ENCODE data around the gene MT1B.

MT1B gene

DNA sequence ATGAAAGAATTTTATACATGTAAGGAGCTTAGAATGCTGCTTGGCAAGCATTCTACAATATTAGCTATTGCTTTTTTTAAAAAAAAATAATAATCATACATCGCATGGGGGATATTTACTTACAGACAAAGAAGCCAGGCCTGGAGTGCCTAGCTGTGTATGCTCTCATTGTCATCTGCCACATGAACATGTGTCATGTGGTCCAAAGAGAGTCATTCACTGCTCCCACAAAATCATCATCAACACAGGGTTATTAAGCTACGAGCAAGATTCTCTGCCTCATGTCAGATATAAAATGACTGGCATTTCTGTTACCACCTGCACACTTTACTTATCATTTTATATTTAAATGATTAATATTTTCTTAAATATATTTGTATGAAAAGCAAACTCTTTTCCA, 28.0 kb upstream of the MT1B start:
- no peak overlapping the region for H2BK5ac ChIP-seq (ENCODE audit: low read depth, low read length, poor library complexity, severe bottlenecking)
- no peak overlapping the region for H3K9ac ChIP-seq (ENCODE audit: low read length)
- peaks cover 1% of the 10 kb centered on the region for H3K79me1 ChIP-seq (replicated peaks; ENCODE audit: low read length, poor library complexity, severe bottlenecking)
- H3K36me3 ChIP-seq (ENCODE audit: control insufficient read depth in 1 of 2, insufficient read depth in 2 of 2, low read depth in 1 of 2, low read length in 2 of 2): no peaks in the 10 kb centered on the region
- WGBS: 100% methylated on average over 1 of the region's 2 CpGs
- no peaks in the 10 kb centered on the region for H3K9me3 ChIP-seq (ENCODE audit: control insufficient read depth, low read length)
- DNase-seq: no peak
- H3K4me2 ChIP-seq (ENCODE audit: low read length, poor library complexity, severe bottlenecking): no peak overlapping the region
- no peak overlapping the region for H3K4ac ChIP-seq (ENCODE audit: low read depth in 1 of 2, low read length in 2 of 2)
- no peak overlapping the region for H3K23ac ChIP-seq (ENCODE audit: low read length in 2 of 2)
- no peaks in the 10 kb centered on the region for H3K27me3 ChIP-seq (ENCODE audit: control insufficient read depth in 1 of 2, insufficient read depth in 1 of 2, low read length in 2 of 2)
- no peak overlapping the region for H2BK15ac ChIP-seq (ENCODE audit: low read depth, poor library complexity, severe bottlenecking)
- peak overlapping the region in 1 of 2 experiments; percentile 47 for H2BK12ac ChIP-seq (ENCODE audit: low read length in 2 of 2)
- H2BK120ac ChIP-seq (ENCODE audit: low read depth, low read length): no peak overlapping the region
- H3K4me3 ChIP-seq (ENCODE audit: insufficient read depth in 1 of 2, low read depth in 1 of 2, low read length in 2 of 2): no peak overlapping the region
- H4K91ac ChIP-seq (ENCODE audit: low read length): no peak overlapping the region
- no peak overlapping the region for H3K14ac ChIP-seq (ENCODE audit: low read length in 2 of 2)
- H2AK5ac ChIP-seq (ENCODE audit: low read length, severe bottlenecking): no peak overlapping the region
- no peak overlapping the region for H3K27ac ChIP-seq (ENCODE audit: low read length, poor library complexity, severe bottlenecking)
- H3K4me1 ChIP-seq (ENCODE audit: control insufficient read depth, insufficient read depth, low read depth, low read length): peaks cover 22% of the 10 kb centered on the region
- H3K18ac ChIP-seq (ENCODE audit: low read depth in 1 of 2, low read length in 2 of 2): no peak overlapping the region
- no peak overlapping the region for H2AFZ ChIP-seq (ENCODE audit: low read depth, low read length)
- no peak overlapping the region for H4K8ac ChIP-seq (ENCODE audit: low read length)

DNA sequence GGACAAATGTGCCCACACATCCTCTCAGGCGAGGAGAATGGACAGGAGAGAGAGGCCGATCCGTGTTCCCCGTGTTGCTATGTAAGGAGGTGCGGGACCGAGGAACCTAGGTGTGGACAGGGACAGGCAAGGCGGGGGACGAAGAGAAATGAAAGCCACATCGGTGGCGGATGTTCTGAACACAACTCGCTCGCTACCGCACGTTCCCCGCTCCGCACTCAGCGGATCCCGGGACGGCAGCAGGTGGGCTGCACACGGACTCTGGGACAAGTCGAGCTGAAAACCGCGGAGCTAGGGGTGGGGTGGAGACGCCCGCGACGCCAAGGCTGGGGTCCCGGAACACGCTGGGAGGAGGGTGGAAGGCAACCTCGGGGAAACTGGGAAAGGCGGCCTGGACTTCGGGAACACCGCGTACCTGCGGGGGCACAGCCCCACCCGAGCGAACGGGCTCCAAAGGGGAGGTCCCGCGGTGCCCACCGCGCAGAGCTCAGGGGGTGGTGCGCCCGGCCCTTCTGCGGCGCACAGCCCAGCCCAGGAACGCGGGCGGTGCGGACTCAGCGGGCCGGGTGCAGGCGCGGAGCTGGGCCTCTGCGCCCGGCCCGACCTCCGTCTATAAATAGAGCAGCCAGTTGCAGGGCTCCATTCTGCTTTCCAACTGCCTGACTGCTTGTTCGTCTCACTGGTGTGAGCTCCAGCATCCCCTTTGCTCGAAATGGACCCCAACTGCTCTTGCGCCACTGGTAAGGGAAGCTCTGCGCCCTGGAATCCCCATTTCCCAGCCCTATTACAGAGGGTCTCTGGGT, 26.3 kb upstream of the MT1B start, which contains the start of gene MT1E:
MT1E (plus strand) TSS at position 642 of the 803 bp plus-strand sequence; CDS start at position 713, 71 bp downstream.
- Histone ChIP-seq H3K4me2 (ENCODE audit: low read length, poor library complexity, severe bottlenecking) (peak within 1 kb of the TSS; percentile 76), H3K79me1 (replicated peaks; ENCODE audit: low read length, poor library complexity, severe bottlenecking) (no peaks in the 10 kb centered on the region), H3K9ac (ENCODE audit: low read length) (peak within 1 kb of the TSS; percentile 94), H2AK5ac (ENCODE audit: low read length, severe bottlenecking) (peak within 1 kb of the TSS; percentile 61), H3K27me3 (ENCODE audit: control insufficient read depth in 1 of 2, insufficient read depth in 1 of 2, low read length in 2 of 2) (no peaks in the 10 kb centered on the region), H3K4me3 (ENCODE audit: insufficient read depth in 1 of 2, low read depth in 1 of 2, low read length in 2 of 2) (peak within 1 kb of the TSS; percentile 61 to 81), H2BK12ac (ENCODE audit: low read length in 2 of 2) (peak within 1 kb of the TSS; percentile 91 to 92), H2BK120ac (ENCODE audit: low read depth, low read length) (peak within 1 kb of the TSS; percentile 96), H3K4me1 (ENCODE audit: control insufficient read depth, insufficient read depth, low read depth, low read length) (peaks cover 22% of the 10 kb centered on the region), H3K36me3 (ENCODE audit: control insufficient read depth in 1 of 2, insufficient read depth in 2 of 2, low read depth in 1 of 2, low read length in 2 of 2) (no peaks in the 10 kb centered on the region), H3K18ac (ENCODE audit: low read depth in 1 of 2, low read length in 2 of 2) (peak within 1 kb of the TSS; percentile 92 to 97), H3K27ac (ENCODE audit: low read length, poor library complexity, severe bottlenecking) (peak within 1 kb of the TSS; percentile 72), H3K4ac (ENCODE audit: low read depth in 1 of 2, low read length in 2 of 2) (peak within 1 kb of the TSS; percentile 84 to 93), H2BK5ac (ENCODE audit: low read depth, low read length, poor library complexity, severe bottlenecking) (peak within 1 kb of the TSS; percentile 36), H3K9me3 (ENCODE audit: control insufficient read depth, low read length) (no peaks in the 10 kb centered on the region), H4K8ac (ENCODE audit: low read length) (peak within 1 kb of the TSS; percentile 94), H2BK15ac (ENCODE audit: low read depth, poor library complexity, severe bottlenecking) (peak within 1 kb of the TSS; percentile 88), H4K91ac (ENCODE audit: low read length) (peak within 1 kb of the TSS; percentile 97), H2AFZ (ENCODE audit: low read depth, low read length) (peak within 1 kb of the TSS; percentile 68), H3K23ac (ENCODE audit: low read length in 2 of 2) (peak within 1 kb of the TSS in 1 of 2 experiments; percentile 34), H3K14ac (ENCODE audit: low read length in 2 of 2) (peak within 1 kb of the TSS in 1 of 2 experiments; percentile 96)
- WGBS: 2% methylated on average over 60 of the region's 62 CpGs
- peak; percentile 84 for DNase-seq

DNA sequence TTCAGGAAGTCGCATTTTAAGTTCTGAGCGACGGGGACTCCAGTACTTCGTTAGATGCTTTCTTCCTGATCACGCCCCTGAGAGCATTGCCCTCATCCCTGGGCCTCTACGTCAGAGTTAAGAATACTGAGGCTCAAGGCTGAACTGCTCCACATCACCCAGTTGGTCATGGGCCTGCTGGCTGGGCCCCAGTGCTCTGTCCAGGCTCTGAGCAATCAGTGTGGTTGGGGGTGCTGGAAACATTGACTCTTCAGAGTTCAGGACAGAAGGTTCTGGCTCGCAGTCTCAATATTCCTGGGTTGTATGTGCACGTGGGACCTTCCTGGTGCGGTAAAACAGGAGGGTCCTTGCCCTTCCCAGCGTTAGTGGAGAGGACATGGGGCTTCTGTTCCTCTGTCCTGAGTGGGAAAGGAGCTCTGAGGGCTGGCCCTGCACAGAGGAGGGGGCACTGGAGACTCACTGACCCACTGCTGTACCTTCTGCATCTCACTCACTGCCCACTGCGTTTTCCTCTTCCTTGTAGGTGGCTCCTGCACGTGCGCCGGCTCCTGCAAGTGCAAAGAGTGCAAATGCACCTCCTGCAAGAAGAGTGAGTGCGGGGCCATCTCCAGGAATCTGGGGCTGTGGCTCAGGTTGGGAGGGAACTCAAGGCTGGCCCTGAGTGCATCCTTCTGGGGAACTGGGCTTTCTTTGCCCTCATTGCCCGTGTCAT, 25.6 kb upstream of the MT1B start:
- peak overlapping the region; percentile 82 to 90 for H3K18ac ChIP-seq (ENCODE audit: low read depth in 1 of 2, low read length in 2 of 2)
- H3K36me3 ChIP-seq (ENCODE audit: control insufficient read depth in 1 of 2, insufficient read depth in 2 of 2, low read depth in 1 of 2, low read length in 2 of 2): no peaks in the 10 kb centered on the region
- WGBS: 16% methylated on average over 13 of the region's 16 CpGs
- peak overlapping the region in 1 of 2 experiments; percentile 96 for H3K14ac ChIP-seq (ENCODE audit: low read length in 2 of 2)
- peaks cover 0 to 1% of the 10 kb centered on the region in 2 experiments for H3K27me3 ChIP-seq (ENCODE audit: control insufficient read depth in 1 of 2, insufficient read depth in 1 of 2, low read length in 2 of 2)
- peak overlapping the region; percentile 63 to 66 for H3K4ac ChIP-seq (ENCODE audit: low read depth in 1 of 2, low read length in 2 of 2)
- peak overlapping the region; percentile 94 for H3K9ac ChIP-seq (ENCODE audit: low read length)
- H2BK120ac ChIP-seq (ENCODE audit: low read depth, low read length): no peak overlapping the region
- H2AK5ac ChIP-seq (ENCODE audit: low read length, severe bottlenecking): peak overlapping the region; percentile 61
- peak overlapping the region; percentile 65 for H2BK15ac ChIP-seq (ENCODE audit: low read depth, poor library complexity, severe bottlenecking)
- peak overlapping the region; percentile 76 for H3K4me2 ChIP-seq (ENCODE audit: low read length, poor library complexity, severe bottlenecking)
- peaks cover 22% of the 10 kb centered on the region for H3K4me1 ChIP-seq (ENCODE audit: control insufficient read depth, insufficient read depth, low read depth, low read length)
- H2BK5ac ChIP-seq (ENCODE audit: low read depth, low read length, poor library complexity, severe bottlenecking): no peak overlapping the region
- H4K91ac ChIP-seq (ENCODE audit: low read length): peak overlapping the region; percentile 34
- peak overlapping the region; percentile 79 for H4K8ac ChIP-seq (ENCODE audit: low read length)
- no peaks in the 10 kb centered on the region for H3K79me1 ChIP-seq (replicated peaks; ENCODE audit: low read length, poor library complexity, severe bottlenecking)
- H3K23ac ChIP-seq (ENCODE audit: low read length in 2 of 2): peak overlapping the region in 1 of 2 experiments; percentile 23
- no peaks in the 10 kb centered on the region for H3K9me3 ChIP-seq (ENCODE audit: control insufficient read depth, low read length)
- peak overlapping the region; percentile 91 to 92 for H2BK12ac ChIP-seq (ENCODE audit: low read length in 2 of 2)
- H2AFZ ChIP-seq (ENCODE audit: low read depth, low read length): peak overlapping the region; percentile 68
- peak overlapping the region; percentile 55 for H3K27ac ChIP-seq (ENCODE audit: low read length, poor library complexity, severe bottlenecking)
- DNase-seq: peak; percentile 91
- peak overlapping the region; percentile 61 to 81 for H3K4me3 ChIP-seq (ENCODE audit: insufficient read depth in 1 of 2, low read depth in 1 of 2, low read length in 2 of 2)

DNA sequence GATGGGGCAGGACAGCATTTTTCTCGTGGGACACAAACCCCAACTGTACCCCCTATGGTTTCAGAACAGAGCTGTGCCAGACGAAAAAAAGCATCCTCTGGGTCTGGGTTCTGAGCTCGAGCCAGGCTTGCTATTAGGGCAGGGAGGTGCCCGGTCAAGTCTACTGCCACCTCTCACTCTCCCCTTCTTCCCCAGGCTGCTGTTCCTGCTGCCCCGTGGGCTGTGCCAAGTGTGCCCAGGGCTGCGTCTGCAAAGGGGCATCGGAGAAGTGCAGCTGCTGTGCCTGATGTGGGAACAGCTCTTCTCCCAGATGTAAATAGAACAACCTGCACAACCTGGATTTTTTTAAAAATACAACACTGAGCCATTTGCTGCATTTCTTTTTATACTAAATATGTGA, 25.0 kb upstream of the MT1B start:
- Histone ChIP-seq H3K4me2 (ENCODE audit: low read length, poor library complexity, severe bottlenecking) (peak overlapping the region; percentile 51), H3K18ac (ENCODE audit: low read depth in 1 of 2, low read length in 2 of 2) (peak overlapping the region in 1 of 2 experiments; percentile 79), H3K4ac (ENCODE audit: low read depth in 1 of 2, low read length in 2 of 2) (peak overlapping the region; percentile 22 to 46), H2AFZ (ENCODE audit: low read depth, low read length) (no peak overlapping the region), H3K14ac (ENCODE audit: low read length in 2 of 2) (peak overlapping the region in 1 of 2 experiments; percentile 6), H4K91ac (ENCODE audit: low read length) (peak overlapping the region; percentile 64), H2BK120ac (ENCODE audit: low read depth, low read length) (no peak overlapping the region), H4K8ac (ENCODE audit: low read length) (no peak overlapping the region), H3K4me3 (ENCODE audit: insufficient read depth in 1 of 2, low read depth in 1 of 2, low read length in 2 of 2) (peak overlapping the region in 1 of 2 experiments; percentile 81), H2BK15ac (ENCODE audit: low read depth, poor library complexity, severe bottlenecking) (no peak overlapping the region), H3K4me1 (ENCODE audit: control insufficient read depth, insufficient read depth, low read depth, low read length) (peaks cover 22% of the 10 kb centered on the region), H3K9me3 (ENCODE audit: control insufficient read depth, low read length) (no peaks in the 10 kb centered on the region), H3K36me3 (ENCODE audit: control insufficient read depth in 1 of 2, insufficient read depth in 2 of 2, low read depth in 1 of 2, low read length in 2 of 2) (no peaks in the 10 kb centered on the region), H2BK5ac (ENCODE audit: low read depth, low read length, poor library complexity, severe bottlenecking) (no peak overlapping the region), H2BK12ac (ENCODE audit: low read length in 2 of 2) (peak overlapping the region in 1 of 2 experiments; percentile 79), H3K23ac (ENCODE audit: low read length in 2 of 2) (no peak overlapping the region), H3K9ac (ENCODE audit: low read length) (peak overlapping the region; percentile 94), H3K27ac (ENCODE audit: low read length, poor library complexity, severe bottlenecking) (peak overlapping the region; percentile 72), H3K27me3 (ENCODE audit: control insufficient read depth in 1 of 2, insufficient read depth in 1 of 2, low read length in 2 of 2) (peaks cover 0 to 5% of the 10 kb centered on the region in 2 experiments), H3K79me1 (replicated peaks; ENCODE audit: low read length, poor library complexity, severe bottlenecking) (no peaks in the 10 kb centered on the region), H2AK5ac (ENCODE audit: low read length, severe bottlenecking) (no peak overlapping the region)
- DNase-seq: no peak
- WGBS: 45% methylated on average over 6 of the region's 7 CpGs
